ENCODE measurements around the gene PKP2. TPM values are rescaled to one million over a fixed set of nuclear protein-coding genes. Genes with fewer than 3 reads are reported as not detected.

PKP2 gene
- total RNA-seq, 4 donors from 2014 or later: 0.62 to 3.3 (median 1.2) TPM

DNA sequence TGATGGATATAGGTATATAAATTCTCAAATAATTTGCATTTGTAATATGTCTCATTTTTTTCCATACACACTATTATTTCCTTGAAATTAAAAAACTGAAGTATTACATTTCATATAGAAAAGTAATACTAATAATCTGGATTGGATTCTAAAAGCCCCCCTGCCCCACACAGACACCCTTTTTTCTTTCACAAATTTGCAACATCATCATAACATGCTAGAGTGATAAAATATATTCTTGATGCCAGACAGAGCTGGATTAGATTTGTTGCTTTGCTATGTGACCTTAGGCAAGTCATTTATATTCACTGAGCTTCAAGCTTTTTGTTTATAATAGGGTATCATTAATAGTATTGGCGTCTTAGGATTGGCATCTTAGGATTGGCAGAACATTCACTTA, 6.7 kb upstream of the PKP2 start:
- WGBS, 2 donors (ENCODE audit: low coverage in 1 of 2): 55 to 89% methylated on average over 1 of the region's 1 CpG
- ATAC-seq: no peak

DNA sequence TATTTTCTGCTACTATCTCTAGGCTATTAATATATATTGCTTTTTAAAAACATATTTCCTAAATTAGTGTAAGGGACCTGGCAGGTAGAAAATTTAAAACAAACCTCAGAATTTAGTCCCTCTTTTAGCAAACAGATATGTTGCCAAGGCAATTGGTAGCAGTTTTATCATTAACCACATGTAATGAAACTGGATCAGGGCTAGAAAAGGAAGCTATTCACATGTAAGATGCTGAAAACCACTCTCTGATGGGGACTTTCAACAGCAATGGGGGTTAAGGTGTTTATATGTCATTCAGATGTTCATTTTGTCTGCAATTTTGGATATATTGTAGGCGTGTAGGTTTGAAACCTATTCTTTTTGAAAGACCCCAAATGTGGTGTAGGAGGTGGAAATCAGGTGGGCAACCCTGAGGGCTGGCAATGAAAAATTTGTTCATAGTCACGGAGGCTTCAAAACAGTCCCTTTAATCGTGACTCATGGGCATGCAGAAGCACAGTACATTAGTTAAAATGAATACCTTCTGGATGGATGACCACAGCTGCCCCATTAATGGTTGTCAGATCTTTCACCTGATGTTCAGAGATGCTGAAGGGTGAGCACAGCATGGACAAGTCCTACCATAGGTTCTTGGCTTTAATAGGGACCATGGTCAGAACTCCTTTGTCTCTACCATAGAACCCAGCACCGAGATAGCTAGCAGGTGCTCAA, 5.9 kb upstream of the PKP2 start:
- Histone ChIP-seq H3K4me1 (no peaks in the 10 kb centered on the region), H3K36me3 (no peaks in the 10 kb centered on the region), H3K27me3 (peaks cover 24% of the 10 kb centered on the region), H3K9me3 (no peaks in the 10 kb centered on the region), H3K4me3 (no peak overlapping the region), H3K27ac (no peak overlapping the region)
- TF ChIP-seq POLR2AphosphoS5 (IDR thresholded peaks at IDR 0.05) (no peak), EP300 (IDR thresholded peaks at IDR 0.05) (no peak), POLR2A (IDR thresholded peaks at IDR 0.05) (no peak)
- TF ChIP-seq, protein P1, sequence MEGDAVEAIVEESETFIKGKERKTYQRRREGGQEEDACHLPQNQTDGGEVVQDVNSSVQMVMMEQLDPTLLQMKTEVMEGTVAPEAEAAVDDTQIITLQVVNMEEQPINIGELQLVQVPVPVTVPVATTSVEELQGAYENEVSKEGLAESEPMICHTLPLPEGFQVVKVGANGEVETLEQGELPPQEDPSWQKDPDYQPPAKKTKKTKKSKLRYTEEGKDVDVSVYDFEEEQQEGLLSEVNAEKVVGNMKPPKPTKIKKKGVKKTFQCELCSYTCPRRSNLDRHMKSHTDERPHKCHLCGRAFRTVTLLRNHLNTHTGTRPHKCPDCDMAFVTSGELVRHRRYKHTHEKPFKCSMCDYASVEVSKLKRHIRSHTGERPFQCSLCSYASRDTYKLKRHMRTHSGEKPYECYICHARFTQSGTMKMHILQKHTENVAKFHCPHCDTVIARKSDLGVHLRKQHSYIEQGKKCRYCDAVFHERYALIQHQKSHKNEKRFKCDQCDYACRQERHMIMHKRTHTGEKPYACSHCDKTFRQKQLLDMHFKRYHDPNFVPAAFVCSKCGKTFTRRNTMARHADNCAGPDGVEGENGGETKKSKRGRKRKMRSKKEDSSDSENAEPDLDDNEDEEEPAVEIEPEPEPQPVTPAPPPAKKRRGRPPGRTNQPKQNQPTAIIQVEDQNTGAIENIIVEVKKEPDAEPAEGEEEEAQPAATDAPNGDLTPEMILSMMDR (IDR thresholded peaks at IDR 0.05): no peak
- ATAC-seq: no peak
- WGBS, 2 donors (ENCODE audit: low coverage in 1 of 2): 83 to 90% methylated on average over 2 to 4 of the region's 4 CpGs

More for the DNA sequence above, 6.7 kb upstream of the PKP2 start:
- H3K27me3 ChIP-seq: peaks cover 24% of the 10 kb centered on the region
- TF ChIP-seq, protein P1 (IDR thresholded peaks at IDR 0.05): no peak
- TF ChIP-seq EP300 (IDR thresholded peaks at IDR 0.05): no peak
- TF ChIP-seq POLR2AphosphoS5 (IDR thresholded peaks at IDR 0.05): no peak
- no peak for TF ChIP-seq POLR2A (IDR thresholded peaks at IDR 0.05)
- H3K27ac ChIP-seq: no peak overlapping the region
- no peak overlapping the region for H3K4me3 ChIP-seq
- no peaks in the 10 kb centered on the region for H3K36me3 ChIP-seq
- H3K9me3 ChIP-seq: no peaks in the 10 kb centered on the region
- H3K4me1 ChIP-seq: no peaks in the 10 kb centered on the region

DNA sequence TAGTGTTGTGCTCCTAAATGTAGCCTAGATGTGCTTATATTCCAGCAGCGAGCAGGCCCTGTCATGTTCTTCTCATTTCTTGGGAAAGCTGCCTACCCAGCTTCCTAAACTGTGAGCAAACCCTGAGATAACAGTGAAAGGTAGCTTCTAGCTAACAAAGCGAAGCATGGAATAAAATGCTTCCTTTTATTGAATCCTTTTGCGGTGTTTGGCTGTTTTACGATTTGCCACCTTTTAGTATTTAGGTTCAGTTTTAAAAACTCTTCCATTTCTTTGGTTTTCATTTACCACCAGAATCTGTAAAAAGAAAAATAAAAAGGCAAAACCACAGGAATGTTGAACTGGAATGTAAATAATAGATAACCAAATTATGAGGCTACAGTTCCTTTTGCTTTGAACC, 5.0 kb upstream of the PKP2 start:
- H3K27ac ChIP-seq: no peak overlapping the region
- H3K9me3 ChIP-seq: no peaks in the 10 kb centered on the region
- no peak overlapping the region for H3K4me3 ChIP-seq
- H3K4me1 ChIP-seq: peaks cover 0 to 9% (median 0%) of the 10 kb centered on the region in 3 donors
- H3K36me3 ChIP-seq: no peaks in the 10 kb centered on the region
- peaks cover 30% of the 10 kb centered on the region for H3K27me3 ChIP-seq
- 54 to 81% methylated on average over 4 of the region's 4 CpGs for WGBS, 2 donors (ENCODE audit: low coverage in 1 of 2)
- TF ChIP-seq, protein P1 (IDR thresholded peaks at IDR 0.05): no peak
- TF ChIP-seq POLR2A (IDR thresholded peaks at IDR 0.05): no peak
- TF ChIP-seq EP300 (IDR thresholded peaks at IDR 0.05): no peak
- no peak for TF ChIP-seq POLR2AphosphoS5 (IDR thresholded peaks at IDR 0.05)
- ATAC-seq: no peak

DNA sequence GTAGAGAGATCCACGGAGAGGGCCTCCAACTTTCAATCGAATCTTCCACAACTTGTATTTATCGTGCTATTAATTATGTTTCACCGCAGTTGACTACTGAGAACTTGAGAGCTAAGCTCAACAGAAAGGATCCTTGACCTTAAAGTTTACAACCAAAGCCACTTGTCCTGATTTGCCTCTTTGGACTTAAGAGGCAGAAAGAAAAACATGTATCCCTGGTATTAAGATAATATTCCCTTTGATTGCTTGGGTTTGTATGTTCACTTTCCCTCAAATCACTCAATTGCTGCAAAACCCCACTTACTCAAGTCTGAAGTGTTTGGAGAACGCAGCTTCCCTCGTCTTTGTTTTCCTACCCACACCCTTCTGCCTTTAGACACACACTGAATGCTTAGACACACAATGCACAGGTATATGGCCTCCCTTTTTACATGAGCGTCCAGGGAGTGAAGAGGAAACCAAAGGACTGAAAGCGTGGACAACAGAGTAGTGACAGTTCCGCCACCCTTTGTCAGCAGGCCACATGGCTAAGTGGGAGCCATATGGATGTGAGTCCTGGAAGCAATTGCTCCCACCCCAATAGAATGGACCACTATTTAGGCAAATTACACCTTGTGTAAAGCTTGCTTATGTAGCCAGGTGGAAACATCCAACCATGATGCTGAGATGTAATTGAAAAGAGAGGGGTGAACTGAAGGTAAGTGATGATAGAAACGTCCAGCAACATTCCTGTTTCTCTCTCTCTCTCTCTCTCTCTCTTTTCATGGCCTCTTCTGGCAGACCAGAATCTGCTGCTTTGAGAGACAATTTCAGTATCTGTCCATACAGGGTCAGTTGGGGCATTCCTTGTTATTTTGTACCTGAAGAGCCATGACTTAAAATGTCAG, 1.4 kb upstream of the PKP2 start:
- TF ChIP-seq EP300 (IDR thresholded peaks at IDR 0.05) (no peak), POLR2A (IDR thresholded peaks at IDR 0.05) (no peak), POLR2AphosphoS5 (IDR thresholded peaks at IDR 0.05) (no peak)
- TF ChIP-seq, protein P1 (IDR thresholded peaks at IDR 0.05): no peak
- H3K4me1 ChIP-seq: peaks cover 0 to 20% (median 6%) of the 10 kb centered on the region in 3 donors
- 56 to 58% methylated on average over 8 to 10 of the region's 10 CpGs for WGBS, 2 donors (ENCODE audit: low coverage in 1 of 2)
- no peaks in the 10 kb centered on the region for H3K36me3 ChIP-seq
- H3K9me3 ChIP-seq: no peaks in the 10 kb centered on the region
- no peak overlapping the region for H3K27ac ChIP-seq
- H3K27me3 ChIP-seq: peaks cover 66% of the 10 kb centered on the region
- no peak overlapping the region for H3K4me3 ChIP-seq
- no peak for ATAC-seq
